AG04450 (cell line): ENCODE data around the gene NSRP1. TPM values are rescaled to one million over a fixed set of nuclear protein-coding genes. Genes with fewer than 3 reads are reported as not detected.

ENCODE experiments used
- CTCF ChIA-PET: fragments of 300-600, 350-600 bp; formaldehyde crosslinking; extraction: SDS; loops from one replicate; lab custom pipeline; 2022; ENCODE audit warnings: antibody characterized with exemption, inconsistent platforms; lab: Charles Lee
- POLR2A ChIA-PET: fragments of 350-600 bp; formaldehyde crosslinking; extraction: SDS; loops from one replicate; lab custom pipeline; 2021; ENCODE audit warnings: antibody characterized with exemption, inconsistent platforms; lab: Yijun Ruan, JAX
- DNase-seq: peaks from one replicate; pipeline ENCODE4 v3.0.0-alpha.2; 2011; ENCODE audit warnings: low read depth, low spot score
- H3K27ac ChIP-seq: one replicate; pipeline ENCODE4 v1.5.1; 2012; ENCODE audit warnings: low read depth, low read length, control low read depth
- H3K27me3 ChIP-seq: one replicate; pipeline ENCODE4 v1.6.0; 2012; ENCODE audit warnings: low read length; ENCODE audit not compliant: control insufficient read depth, insufficient read depth
- H3K4me3 ChIP-seq: 2 replicates; pipeline ENCODE4 v1.5.1; 2011; ENCODE audit warnings: mild to moderate bottlenecking, low read depth, low read length, control low read depth
- H3K9me3 ChIP-seq: 2 replicates; pipeline ENCODE4 v1.5.1; 2012; ENCODE audit warnings: low read length; ENCODE audit not compliant: control insufficient read depth, insufficient read depth
- CTCF ChIP-seq: IDR thresholded peaks from 2 replicates; pipeline ENCODE4 v1.5.1; 2011; ENCODE audit warnings: low read depth, low read length, control low read depth, inconsistent platforms
- polyA plus RNA-seq: library from polyadenylated mRNA; depleted of rRNA; stranded (reverse); fragments of >200 nt; gene quantifications from 2 replicates; pipeline ENCODE4 v1.2.3, GENCODE V29; 2011

Gene NSRP1
- polyA plus RNA-seq, 1 experiment, result 18.6 TPM

DNA sequence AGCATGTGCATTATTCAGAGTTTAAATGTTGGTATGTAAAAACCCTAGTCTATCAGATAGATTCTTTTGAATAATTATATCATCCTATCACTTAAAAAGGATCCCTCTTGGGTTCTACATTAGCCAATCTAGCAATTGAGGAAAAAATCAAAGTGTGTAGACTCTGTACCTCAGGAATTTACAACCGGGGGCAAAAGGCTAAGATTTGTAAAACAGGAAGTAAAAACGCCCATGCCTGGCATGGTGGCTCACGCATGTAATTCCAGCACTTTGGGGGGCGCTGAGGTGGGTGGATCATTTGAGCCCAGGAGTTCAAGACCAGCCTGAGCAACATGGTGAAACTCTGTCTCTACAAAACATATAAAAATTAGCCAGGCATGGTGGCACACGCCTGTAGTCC lies 60.2 kb downstream of the NSRP1 start:
- Histone ChIP-seq H3K27me3 (no peaks in the 10 kb centered on the region), H3K4me3 (no peak overlapping the region), H3K27ac (no peak overlapping the region), H3K9me3 (no peaks in the 10 kb centered on the region)
- POLR2A ChIA-PET, result no interaction called here
- DNase-seq, result no peak
- TF ChIP-seq CTCF, result no peak
- CTCF ChIA-PET, result no interaction called here

- Histone ChIP-seq H3K27ac (no peak overlapping the region), H3K9me3 (no peaks in the 10 kb centered on the region), H3K4me3 (no peak overlapping the region), H3K27me3 (no peaks in the 10 kb centered on the region)
- ChIA-PET CTCF (interaction anchor here (1.6 kb wide), 1 partner anchor 82 kb away, joined by 9 read pairs; no protein-coding TSS in a partner anchor), POLR2A (no interaction called here)
- DNase-seq, result no peak
- TF ChIP-seq CTCF, result no peak
Measured at GRCh38 chr17:30186761-30187160, 70.1 kb downstream of the NSRP1 start.

DNA sequence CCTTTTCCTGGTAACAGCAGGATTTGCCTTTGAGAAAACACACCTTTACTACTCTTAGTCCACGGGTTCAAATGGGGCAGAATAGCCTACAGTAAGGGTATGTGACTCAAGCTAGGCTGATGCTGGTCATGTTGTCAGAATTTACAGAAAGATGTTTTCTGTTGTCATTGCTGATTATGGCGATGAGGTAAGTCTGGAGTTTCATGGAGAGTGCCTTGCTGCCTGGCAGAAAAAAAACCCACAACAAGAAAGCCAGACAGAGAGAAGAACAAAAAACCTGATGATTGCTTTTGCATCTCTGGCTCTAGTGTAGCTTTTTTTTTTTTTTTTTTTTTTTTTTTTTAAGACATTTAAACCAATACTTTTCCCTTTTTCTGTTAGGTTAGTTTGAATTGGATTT lies 71.0 kb downstream of the NSRP1 start:
- CTCF ChIA-PET, result interaction anchor here (1.6 kb wide), 1 partner anchor 83 kb away, joined by 9 read pairs; no protein-coding TSS in a partner anchor
- TF ChIP-seq CTCF, result no peak
- Histone ChIP-seq H3K4me3 (no peak overlapping the region), H3K27ac (no peak overlapping the region), H3K27me3 (no peaks in the 10 kb centered on the region), H3K9me3 (no peaks in the 10 kb centered on the region)
- POLR2A ChIA-PET, result no interaction called here
- DNase-seq, result no peak

GRCh38 chr17:30188211-30188939 lies 71.8 kb downstream of the NSRP1 start:
- ChIA-PET POLR2A (interaction anchor here (0.6 kb wide), 1 partner anchor 64 kb away, joined by 3 read pairs; no protein-coding TSS in a partner anchor), CTCF (interaction anchor here (0.7 to 1.6 kb wide), 2 partner anchors 63 to 84 kb away, joined by 3 to 9 read pairs; no protein-coding TSS in a partner anchor)
- Histone ChIP-seq H3K27ac (no peak overlapping the region), H3K4me3 (no peak overlapping the region), H3K9me3 (no peaks in the 10 kb centered on the region), H3K27me3 (no peaks in the 10 kb centered on the region)
- no peak for TF ChIP-seq CTCF
- DNase-seq, result no peak

- no peaks in the 10 kb centered on the region for H3K27me3 ChIP-seq
- TF ChIP-seq CTCF, result no peak
- no peak overlapping the region for H3K4me3 ChIP-seq
- CTCF ChIA-PET, result no interaction called here
- H3K9me3 ChIP-seq, result no peaks in the 10 kb centered on the region
- POLR2A ChIA-PET, result no interaction called here
- DNase-seq, result no peak
- H3K27ac ChIP-seq, result no peak overlapping the region
Measured at GRCh38 chr17:30191072-30191471, 74.5 kb downstream of the NSRP1 start.
